ENCODE measurements around the gene EVC2. TPM values are rescaled to one million over a fixed set of nuclear protein-coding genes. Genes with fewer than 3 reads are reported as not detected.

EVC2 gene
- total RNA-seq, 1 experiment from 2014 or later = not detected

DNA sequence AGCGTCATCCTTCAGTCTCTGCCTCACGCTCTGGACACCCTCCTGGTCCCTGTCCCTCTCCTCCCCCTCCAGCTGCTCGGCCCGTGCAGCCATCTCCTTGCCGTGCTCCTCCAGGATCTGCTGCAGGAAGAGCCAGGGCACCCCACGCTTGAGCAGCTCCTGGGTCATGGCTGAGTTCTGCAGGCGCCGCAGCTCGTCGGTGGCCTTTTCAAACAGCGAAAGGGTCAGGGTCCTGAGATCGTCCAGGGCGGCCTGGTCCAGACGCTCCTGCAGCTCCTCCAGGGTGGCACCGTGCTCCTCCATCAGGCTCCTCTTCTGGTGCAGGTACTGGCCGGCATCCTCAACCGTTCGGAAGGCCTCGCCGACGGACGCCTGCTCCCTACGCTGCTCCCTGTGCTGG lies 85.8 kb downstream of the EVC2 start:
- H3K27ac ChIP-seq (ENCODE audit: low read length) = no peak overlapping the region
- no peaks in the 10 kb centered on the region for H3K36me3 ChIP-seq (ENCODE audit: control insufficient read depth, insufficient read depth, low read length)
- BruUV-seq (replicated peaks) = no TSS peak
- no peaks in the 10 kb centered on the region for H3K4me1 ChIP-seq (ENCODE audit: control insufficient read depth, insufficient read depth, low read length)
- H3K9me3 ChIP-seq (ENCODE audit: control insufficient read depth, insufficient read depth, low read depth, low read length) = no peaks in the 10 kb centered on the region
- no peaks in the 10 kb centered on the region for H3K27me3 ChIP-seq (ENCODE audit: control insufficient read depth, insufficient read depth, low read length)
- ChIA-PET POLR2A (no interaction called here), CTCF (no interaction called here)
- ATAC-seq (no peak), DNase-seq (ENCODE audit: low read depth, low spot score) (no peak)
- in situ Hi-C loops (cut with HindIII; ENCODE audit: low pct_unique_long_range_greater_than_20kb, low sequenced_read_pairs) (no loop called here), intact Hi-C loops (cut with micrococcal nuclease; ENCODE audit: unreplicated experiment) (no loop called here)
- TF ChIP-seq, protein P1, sequence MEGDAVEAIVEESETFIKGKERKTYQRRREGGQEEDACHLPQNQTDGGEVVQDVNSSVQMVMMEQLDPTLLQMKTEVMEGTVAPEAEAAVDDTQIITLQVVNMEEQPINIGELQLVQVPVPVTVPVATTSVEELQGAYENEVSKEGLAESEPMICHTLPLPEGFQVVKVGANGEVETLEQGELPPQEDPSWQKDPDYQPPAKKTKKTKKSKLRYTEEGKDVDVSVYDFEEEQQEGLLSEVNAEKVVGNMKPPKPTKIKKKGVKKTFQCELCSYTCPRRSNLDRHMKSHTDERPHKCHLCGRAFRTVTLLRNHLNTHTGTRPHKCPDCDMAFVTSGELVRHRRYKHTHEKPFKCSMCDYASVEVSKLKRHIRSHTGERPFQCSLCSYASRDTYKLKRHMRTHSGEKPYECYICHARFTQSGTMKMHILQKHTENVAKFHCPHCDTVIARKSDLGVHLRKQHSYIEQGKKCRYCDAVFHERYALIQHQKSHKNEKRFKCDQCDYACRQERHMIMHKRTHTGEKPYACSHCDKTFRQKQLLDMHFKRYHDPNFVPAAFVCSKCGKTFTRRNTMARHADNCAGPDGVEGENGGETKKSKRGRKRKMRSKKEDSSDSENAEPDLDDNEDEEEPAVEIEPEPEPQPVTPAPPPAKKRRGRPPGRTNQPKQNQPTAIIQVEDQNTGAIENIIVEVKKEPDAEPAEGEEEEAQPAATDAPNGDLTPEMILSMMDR (IDR thresholded peaks at IDR 0.05) = no peak
- TF ChIP-seq SIN3A (IDR thresholded peaks at IDR 0.05; ENCODE audit: borderline replicate concordance, insufficient read depth, low read depth, low read length) (no peak), POLR2AphosphoS5 (IDR thresholded peaks at IDR 0.05; ENCODE audit: low read depth, low read length) (no peak)
- TF ChIP-seq, protein P2, sequence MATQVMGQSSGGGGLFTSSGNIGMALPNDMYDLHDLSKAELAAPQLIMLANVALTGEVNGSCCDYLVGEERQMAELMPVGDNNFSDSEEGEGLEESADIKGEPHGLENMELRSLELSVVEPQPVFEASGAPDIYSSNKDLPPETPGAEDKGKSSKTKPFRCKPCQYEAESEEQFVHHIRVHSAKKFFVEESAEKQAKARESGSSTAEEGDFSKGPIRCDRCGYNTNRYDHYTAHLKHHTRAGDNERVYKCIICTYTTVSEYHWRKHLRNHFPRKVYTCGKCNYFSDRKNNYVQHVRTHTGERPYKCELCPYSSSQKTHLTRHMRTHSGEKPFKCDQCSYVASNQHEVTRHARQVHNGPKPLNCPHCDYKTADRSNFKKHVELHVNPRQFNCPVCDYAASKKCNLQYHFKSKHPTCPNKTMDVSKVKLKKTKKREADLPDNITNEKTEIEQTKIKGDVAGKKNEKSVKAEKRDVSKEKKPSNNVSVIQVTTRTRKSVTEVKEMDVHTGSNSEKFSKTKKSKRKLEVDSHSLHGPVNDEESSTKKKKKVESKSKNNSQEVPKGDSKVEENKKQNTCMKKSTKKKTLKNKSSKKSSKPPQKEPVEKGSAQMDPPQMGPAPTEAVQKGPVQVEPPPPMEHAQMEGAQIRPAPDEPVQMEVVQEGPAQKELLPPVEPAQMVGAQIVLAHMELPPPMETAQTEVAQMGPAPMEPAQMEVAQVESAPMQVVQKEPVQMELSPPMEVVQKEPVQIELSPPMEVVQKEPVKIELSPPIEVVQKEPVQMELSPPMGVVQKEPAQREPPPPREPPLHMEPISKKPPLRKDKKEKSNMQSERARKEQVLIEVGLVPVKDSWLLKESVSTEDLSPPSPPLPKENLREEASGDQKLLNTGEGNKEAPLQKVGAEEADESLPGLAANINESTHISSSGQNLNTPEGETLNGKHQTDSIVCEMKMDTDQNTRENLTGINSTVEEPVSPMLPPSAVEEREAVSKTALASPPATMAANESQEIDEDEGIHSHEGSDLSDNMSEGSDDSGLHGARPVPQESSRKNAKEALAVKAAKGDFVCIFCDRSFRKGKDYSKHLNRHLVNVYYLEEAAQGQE (IDR thresholded peaks at IDR 0.05; ENCODE audit: insufficient read depth in 1 of 2, low read depth in 2 of 2, low read length in 1 of 2) = no peak
- no peak overlapping the region for H3K4me3 ChIP-seq (ENCODE audit: low read depth in 2 of 2, low read length in 2 of 2)

DNA sequence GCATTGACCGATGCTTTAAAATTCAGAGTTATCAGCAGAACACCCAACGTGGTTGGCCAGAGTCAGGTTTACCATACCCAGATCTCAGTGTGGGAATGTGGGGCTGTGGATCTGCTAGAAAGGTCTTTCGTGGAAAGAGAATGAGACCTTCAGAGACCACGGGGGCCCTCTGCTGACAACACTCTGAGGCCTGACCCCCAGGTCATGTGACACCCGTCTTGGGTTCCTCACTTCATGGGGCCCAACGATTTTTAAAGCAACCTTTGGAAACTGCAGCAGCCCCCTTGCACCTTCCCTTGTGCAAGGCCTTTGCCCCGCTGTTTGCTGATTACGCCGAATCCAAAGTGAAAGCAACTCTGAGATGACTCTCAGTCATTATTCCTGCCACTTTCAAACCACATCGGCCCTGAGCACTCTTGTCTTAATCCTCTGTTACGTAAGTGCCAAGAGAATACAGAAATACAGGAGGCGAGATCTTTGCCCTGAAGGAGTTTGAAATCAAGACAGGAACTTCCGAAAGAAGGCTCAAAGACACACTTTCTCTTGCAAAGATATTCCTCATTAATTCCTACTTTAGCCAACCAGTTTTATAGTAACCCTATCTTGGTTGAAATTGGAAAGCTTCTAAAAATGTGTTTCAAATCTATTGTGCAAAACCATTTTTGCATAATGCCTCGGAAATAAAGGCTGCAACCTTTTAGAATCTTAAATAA lies 88.3 kb downstream of the EVC2 start:
- in situ Hi-C loops (cut with HindIII; ENCODE audit: low pct_unique_long_range_greater_than_20kb, low sequenced_read_pairs) = no loop called here
- Histone ChIP-seq H3K4me3 (ENCODE audit: low read depth in 2 of 2, low read length in 2 of 2) (no peak overlapping the region), H3K9me3 (ENCODE audit: control insufficient read depth, insufficient read depth, low read depth, low read length) (no peaks in the 10 kb centered on the region), H3K4me1 (ENCODE audit: control insufficient read depth, insufficient read depth, low read length) (no peaks in the 10 kb centered on the region), H3K27me3 (ENCODE audit: control insufficient read depth, insufficient read depth, low read length) (no peaks in the 10 kb centered on the region), H3K27ac (ENCODE audit: low read length) (no peak overlapping the region), H3K36me3 (ENCODE audit: control insufficient read depth, insufficient read depth, low read length) (no peaks in the 10 kb centered on the region)
- TF ChIP-seq SIN3A (IDR thresholded peaks at IDR 0.05; ENCODE audit: borderline replicate concordance, insufficient read depth, low read depth, low read length) = no peak
- no peak for TF ChIP-seq TCF7L2 (IDR thresholded peaks at IDR 0.05; ENCODE audit: low read depth, low read length)
- TF ChIP-seq, protein P2 (IDR thresholded peaks at IDR 0.05; ENCODE audit: insufficient read depth in 1 of 2, low read depth in 2 of 2, low read length in 1 of 2) = no peak
- intact Hi-C loops (cut with micrococcal nuclease; ENCODE audit: unreplicated experiment) = no loop called here
- DNase-seq (ENCODE audit: low read depth, low spot score) (no peak), ATAC-seq (no peak)
- CTCF ChIA-PET = interaction anchor here (0.6 kb wide), 2 partner anchors 18 to 522 kb away, joined by 5 to 7 read pairs; no protein-coding TSS in a partner anchor
- POLR2A ChIA-PET = no interaction called here
- no TSS peak for BruUV-seq (replicated peaks)
